Omental fat pad (tissue), 4 donors: Measurements from ENCODE around the gene TMCC1. TPM values are rescaled to one million over a fixed set of nuclear protein-coding genes. Genes with fewer than 3 reads are reported as not detected.

ENCODE experiments used
- ATAC-seq: fragments of 150-250 bp; one replicate; pipeline ENCODE4 v1.9.1; 2016; ENCODE audit warnings: mild to moderate bottlenecking, moderate library complexity; ENCODE audit not compliant: low FRiP score
- DNase-seq: peaks from one replicate; pipeline ENCODE4 v3.0.0-alpha.2; 2019; ENCODE audit warnings: low spot score
- total RNA-seq, 4 donors: library from RNA; depleted of rRNA; stranded (reverse); fragments of >200 nt; gene quantifications; one replicate each; pipeline ENCODE4 v1.1.0, GENCODE V29; 2016
- TF ChIP-seq, protein P1 (sequence below), 3 donors: fragments of 450-650 bp; IDR thresholded peaks; one replicate each; pipeline ENCODE4 v1.5.1; 2016 to 2017; ENCODE audit warnings: antibody characterized with exemption in 3 of 3, mild to moderate bottlenecking in 3 of 3, moderate library complexity in 2 of 3

Gene TMCC1
- total RNA-seq, 4 donors from 2014 or later: 14.6 to 33.5 (median 23.2) TPM

GRCh38 chr3:129608087-129608935, 285.2 kb downstream of the TMCC1 start:
- no peak for ATAC-seq
- TF ChIP-seq, protein P1, sequence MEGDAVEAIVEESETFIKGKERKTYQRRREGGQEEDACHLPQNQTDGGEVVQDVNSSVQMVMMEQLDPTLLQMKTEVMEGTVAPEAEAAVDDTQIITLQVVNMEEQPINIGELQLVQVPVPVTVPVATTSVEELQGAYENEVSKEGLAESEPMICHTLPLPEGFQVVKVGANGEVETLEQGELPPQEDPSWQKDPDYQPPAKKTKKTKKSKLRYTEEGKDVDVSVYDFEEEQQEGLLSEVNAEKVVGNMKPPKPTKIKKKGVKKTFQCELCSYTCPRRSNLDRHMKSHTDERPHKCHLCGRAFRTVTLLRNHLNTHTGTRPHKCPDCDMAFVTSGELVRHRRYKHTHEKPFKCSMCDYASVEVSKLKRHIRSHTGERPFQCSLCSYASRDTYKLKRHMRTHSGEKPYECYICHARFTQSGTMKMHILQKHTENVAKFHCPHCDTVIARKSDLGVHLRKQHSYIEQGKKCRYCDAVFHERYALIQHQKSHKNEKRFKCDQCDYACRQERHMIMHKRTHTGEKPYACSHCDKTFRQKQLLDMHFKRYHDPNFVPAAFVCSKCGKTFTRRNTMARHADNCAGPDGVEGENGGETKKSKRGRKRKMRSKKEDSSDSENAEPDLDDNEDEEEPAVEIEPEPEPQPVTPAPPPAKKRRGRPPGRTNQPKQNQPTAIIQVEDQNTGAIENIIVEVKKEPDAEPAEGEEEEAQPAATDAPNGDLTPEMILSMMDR (IDR thresholded peaks at IDR 0.05): no peak
- no peak for DNase-seq

DNA sequence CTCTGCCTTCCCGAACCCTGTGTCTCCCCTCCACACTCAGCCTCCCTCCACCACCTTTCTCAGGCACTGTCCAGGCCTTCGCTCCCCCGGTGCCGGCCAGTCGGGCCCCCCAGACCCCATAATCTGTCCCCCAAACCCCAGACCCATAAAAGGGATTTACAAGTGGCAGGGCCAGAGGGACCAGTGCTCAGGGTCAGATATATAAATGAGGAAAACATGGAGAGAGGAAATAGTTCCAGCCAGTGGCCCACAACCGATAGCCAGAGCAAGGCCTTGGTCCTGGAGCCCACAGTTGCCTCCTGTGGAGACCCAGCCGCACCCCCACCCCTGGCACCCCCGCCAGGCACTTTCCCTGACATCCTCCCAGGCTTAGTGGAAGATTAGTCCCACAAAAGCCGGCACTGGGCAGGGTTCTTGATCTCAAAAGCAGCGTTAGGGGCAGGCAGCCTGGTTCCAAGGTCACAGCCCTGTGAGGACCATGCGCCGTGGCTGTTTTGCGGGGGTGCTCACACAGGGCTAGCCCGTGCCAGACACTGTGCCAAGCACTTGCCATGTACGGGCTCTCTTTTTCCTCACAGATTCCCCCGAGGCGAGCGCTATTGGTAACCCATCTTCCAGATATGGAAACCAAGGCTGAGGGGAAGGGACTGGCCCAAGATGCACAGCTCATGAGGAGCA, 286.0 kb downstream of the TMCC1 start:
- TF ChIP-seq, protein P1 (IDR thresholded peaks at IDR 0.05): no peak
- DNase-seq (no peak), ATAC-seq (no peak)

DNA sequence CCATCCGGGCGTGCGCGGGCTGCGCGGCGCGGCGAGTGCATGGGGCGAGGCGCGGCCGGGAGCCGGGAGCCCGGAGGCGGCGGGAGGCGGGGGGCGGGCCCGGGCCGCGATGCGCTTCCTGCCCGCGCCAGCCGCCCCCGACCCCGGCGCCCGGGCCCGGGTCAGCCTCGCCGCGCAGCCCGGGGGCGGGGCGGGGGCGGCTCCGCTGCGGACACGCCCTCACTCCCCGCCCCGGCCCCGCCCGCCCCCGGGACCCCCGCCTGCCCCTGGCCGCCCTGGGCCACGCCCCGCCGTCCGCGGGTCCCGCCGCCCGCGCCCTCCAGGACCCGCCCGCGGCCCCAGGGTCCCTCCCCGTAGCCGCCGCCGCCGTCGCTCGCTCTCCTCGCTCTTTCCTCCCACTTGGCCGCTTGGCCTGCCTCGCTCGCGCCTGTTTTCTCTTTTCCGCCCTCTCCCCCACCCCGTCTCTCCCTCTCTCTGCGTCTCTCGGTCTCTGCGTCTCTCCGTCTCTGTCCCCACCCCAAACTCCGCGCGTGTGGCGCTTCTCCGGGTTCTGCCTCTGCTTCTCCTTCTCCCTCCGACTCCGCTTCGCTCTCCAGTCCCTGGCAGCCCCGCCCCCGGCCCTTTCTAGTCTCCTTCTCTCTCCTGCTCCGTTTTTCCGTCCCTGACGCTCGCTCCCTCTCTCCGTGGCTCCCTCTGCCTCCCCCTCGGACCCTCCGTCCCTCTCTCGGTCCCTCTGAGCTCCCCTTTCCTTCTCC, 286.7 kb downstream of the TMCC1 start, which contains the start of gene PLXND1:
TSS of gene PLXND1 (minus strand) at position 41 of the 755 bp plus-strand sequence. CDS start at position 4, 37 bp downstream.
- no peak for DNase-seq

DNA sequence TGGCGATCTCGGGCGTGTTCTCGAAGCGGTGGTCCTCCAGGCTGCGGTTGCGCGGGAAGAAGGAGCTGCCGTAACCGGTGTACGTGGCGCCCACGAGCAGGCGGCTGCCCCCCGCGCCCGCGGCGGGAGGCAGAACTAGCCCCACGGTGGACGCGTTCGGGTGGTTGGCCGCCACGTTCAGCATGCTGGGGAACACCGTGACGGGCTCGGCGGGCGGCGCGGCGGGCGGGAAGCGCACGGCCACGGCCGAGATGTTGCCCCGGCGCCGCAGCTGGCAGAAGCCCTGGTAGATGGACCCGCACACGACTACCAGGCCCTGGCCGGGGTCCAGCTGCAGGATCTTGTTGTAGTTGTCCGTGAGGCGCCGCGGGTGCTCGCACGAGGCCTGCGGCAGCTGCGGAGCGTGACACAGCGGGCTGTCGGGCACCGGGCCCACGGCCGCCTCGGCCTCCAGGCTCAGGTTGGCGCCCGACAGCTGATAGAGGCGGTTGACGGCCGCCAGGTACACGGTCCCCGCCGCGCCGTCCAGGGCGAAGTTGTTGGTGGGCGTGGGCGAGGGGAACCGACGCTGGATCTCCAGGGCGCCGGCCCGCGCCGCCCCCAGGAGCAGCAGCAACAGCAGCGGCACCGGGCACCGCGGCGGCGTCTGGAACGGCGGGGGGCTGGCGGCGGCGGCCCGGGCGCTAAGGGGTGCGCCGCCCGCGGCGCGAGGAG, 287.4 kb downstream of the TMCC1 start:
- DNase-seq: no peak
- ATAC-seq: peak; percentile 7

More for the DNA sequence above, 286.7 kb downstream of the TMCC1 start, which contains the start of gene PLXND1:
- peak; percentile 72 for ATAC-seq
- TF ChIP-seq, protein P1 (IDR thresholded peaks at IDR 0.05): no peak

GRCh38 chr3:129605203-129605921, 288.1 kb downstream of the TMCC1 start:
- ATAC-seq: peak; percentile 20
- TF ChIP-seq, protein P1 (IDR thresholded peaks at IDR 0.05): no peak
- no peak for DNase-seq

More for the DNA sequence above, 287.4 kb downstream of the TMCC1 start:
- TF ChIP-seq, protein P1 (IDR thresholded peaks at IDR 0.05): no peak

DNA sequence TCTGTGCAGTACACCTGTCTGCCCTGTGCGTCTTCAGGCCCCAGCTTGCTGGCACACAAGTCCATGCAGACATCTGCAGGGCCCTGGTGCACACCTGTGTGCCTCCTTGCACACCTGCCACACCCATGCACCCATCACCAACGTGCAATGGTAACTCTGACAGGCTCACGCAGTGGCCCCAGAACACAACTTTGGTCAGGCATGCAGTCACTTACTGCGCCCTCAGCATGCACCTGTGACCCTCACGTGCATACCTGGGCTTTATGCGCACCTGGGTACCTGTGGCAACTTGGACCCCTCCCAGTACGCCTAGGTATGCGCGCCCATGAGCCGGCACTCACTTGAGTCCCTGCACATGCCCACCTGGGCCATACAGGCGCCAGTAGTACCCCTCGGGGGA, 288.7 kb downstream of the TMCC1 start:
- no peak for ATAC-seq
- TF ChIP-seq, protein P1 (IDR thresholded peaks at IDR 0.05): no peak

More for the DNA sequence above, 288.7 kb downstream of the TMCC1 start:
- no peak for DNase-seq
